Tongue (tissue), 2 donors: Measurements from ENCODE around the gene SRI. TPM values are rescaled to one million over a fixed set of nuclear protein-coding genes. Genes with fewer than 3 reads are reported as not detected.

ENCODE experiments used
- DNase-seq: peaks from one replicate; pipeline ENCODE4 v3.0.0-alpha.2; 2015
- total RNA-seq: library from RNA; depleted of rRNA; stranded (reverse); fragments of >200 nt; gene quantifications from one replicate; pipeline ENCODE4 v1.2.3, GENCODE V29; 2014

The SRI gene
- total RNA-seq, 1 donor from 2014 or later = 57.3 TPM

DNA sequence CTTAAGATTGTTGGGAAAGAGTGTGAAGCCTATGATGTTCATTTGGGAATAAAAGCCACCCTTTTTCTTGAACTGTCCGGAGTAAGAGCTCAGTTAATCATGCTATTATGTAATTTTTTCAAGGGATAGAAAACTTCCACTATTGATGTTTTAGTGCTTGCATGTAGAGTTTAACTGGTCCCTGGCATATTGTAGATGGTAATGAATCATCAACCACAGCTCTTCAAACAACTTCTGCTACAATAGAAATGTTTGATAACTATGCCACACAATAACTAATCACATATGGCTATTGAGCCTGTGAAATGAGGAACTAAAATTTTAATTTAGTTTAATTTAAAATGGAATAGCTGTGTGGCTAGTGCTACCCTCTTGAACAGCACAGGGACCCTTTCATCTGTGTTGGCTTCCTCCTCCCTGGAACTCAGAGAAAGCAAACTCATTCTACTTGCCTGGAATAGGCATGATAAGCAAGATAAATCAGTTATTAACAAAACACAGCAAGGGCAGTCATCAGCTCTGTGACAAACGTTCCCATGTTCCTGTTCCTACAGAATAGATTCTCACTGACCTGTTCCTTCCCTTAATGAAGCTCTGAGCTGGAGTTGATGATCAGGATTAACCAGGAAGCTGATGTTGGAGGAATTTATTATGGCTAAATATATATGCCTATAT, 4.9 kb upstream of the SRI start:
- no peak for DNase-seq

GRCh38 chr7:88223265-88223664, 3.4 kb upstream of the SRI start:
- DNase-seq = no peak

GRCh38 chr7:88218836-88219605, 817 bp downstream of the SRI start:
- DNase-seq = peak; percentile 78

DNA sequence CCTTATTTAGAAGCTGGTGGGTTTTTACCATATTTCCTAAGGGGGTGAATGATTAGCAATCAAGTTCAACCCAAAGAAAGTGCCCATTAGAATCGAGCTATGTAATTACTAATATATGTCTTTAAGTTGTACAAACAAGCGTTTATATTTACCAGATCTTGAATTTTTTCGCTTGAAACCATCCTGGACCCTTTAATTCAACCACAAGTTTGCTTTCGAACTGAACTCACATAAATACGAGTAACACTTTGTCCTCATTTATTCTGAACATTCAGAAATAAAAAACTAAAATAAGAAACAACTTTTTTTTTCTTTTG, 1.5 kb downstream of the SRI start:
- DNase-seq = peak; percentile 6

- DNase-seq = no peak
Observed at GRCh38 chr7:88217675-88218428, 2.0 kb downstream of the SRI start.

- DNase-seq = no peak
Observed at GRCh38 chr7:88216276-88216675, 3.6 kb downstream of the SRI start.

DNA sequence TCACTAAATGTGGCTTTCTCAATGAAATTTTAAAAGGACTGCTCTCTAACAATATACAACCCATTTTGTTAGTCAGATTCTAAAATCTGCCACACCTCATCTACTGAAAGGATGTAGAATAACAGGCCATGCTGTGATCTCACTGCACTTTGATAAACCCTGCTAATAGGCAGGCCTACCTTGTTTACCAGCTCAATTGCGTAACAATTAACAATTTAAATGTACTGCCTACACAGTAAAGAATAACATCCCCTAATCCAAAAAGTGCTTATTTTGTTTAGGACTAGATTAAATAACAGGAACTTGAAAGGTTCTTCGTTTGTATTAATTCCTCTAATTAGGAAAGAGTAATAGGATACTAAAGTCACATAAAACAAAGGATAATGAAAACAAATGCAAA, 4.5 kb downstream of the SRI start:
- no peak for DNase-seq

DNA sequence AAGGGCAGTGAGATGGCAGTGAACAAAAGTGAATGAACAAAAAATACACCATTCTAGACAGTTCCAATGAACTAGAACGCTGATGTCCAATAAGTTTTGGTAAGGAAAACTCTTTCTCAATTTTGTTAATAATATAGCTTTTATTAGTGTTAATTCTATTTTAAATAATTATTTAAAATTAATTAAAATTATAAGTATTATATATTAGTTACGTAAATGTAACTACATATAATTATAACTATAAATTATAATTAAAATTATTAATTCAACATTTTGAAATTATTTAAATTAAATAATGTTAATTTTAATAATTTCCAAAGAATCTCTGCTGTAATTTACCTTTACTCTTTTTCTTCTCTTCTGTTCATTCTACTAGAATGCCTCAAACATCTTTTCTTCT, 5.4 kb downstream of the SRI start:
- DNase-seq = no peak

DNA sequence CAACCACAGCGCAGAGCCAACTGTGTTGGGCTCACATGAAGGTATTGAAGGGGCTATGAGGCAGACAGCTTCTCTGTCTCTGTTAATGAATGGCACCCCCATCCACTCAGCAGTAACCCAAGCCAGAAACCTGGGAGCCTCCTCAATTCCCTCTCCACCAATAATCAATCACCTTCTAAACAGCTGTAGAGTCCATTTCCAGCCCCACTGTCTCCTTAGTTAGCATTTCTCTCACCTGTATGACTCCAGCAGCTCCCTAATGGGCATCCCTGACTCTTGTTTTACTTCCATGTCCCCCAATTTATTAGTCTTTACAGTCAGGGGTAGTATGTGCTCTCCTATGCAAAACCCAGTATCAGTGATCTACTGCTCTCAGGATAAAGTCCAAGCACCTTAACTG, 6.9 kb downstream of the SRI start:
- no peak for DNase-seq

- DNase-seq = no peak
Observed at GRCh38 chr7:88208521-88208920, 11.3 kb downstream of the SRI start.

DNA sequence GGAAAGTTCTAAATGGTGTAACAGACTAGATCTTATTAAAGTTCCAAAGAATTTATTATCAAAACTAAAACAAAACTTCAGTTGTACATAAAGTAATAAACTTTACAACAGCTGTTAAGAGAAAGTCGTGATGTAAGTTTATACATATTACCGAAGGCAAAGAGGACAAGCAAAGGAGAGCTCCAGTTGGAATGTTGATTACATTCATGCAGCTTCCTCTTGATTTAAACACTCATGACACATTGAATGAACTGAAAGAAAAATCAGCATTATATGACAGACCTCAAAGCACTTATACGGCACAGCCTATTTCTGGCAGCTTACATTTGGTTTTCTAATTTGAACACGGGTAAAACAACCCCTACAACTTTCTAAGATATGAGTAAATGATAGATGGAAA, 13.6 kb downstream of the SRI start:
- no peak for DNase-seq

- no peak for DNase-seq
Observed at GRCh38 chr7:88205179-88205578, 14.7 kb downstream of the SRI start.

DNA sequence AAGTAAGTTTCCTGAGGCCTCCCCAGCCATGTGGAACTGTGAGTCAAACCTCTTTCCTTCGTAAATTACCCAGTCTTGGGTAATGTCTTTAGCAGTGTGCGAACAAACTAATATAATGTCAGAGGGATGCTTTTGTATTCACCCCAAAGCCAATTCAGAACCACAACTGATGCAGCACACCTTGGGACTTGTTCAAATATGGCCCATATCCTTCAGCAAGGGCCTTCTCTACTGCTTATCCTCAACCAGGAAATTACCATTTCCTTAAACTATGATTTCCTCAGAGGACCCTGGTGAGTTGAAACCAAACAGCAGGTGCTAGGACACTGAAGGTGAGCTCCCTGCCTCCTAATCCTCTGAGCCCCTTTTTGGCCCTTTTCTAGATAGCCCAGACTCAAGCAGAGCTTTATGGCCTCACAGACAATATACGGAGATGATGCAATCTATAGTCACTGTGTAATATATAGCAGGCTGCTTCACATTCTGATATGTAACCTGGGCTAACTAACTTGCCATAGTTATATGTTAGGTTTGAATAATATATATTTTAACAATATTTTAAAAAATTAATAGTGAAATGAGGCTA, 15.2 kb downstream of the SRI start:
- no peak for DNase-seq

DNA sequence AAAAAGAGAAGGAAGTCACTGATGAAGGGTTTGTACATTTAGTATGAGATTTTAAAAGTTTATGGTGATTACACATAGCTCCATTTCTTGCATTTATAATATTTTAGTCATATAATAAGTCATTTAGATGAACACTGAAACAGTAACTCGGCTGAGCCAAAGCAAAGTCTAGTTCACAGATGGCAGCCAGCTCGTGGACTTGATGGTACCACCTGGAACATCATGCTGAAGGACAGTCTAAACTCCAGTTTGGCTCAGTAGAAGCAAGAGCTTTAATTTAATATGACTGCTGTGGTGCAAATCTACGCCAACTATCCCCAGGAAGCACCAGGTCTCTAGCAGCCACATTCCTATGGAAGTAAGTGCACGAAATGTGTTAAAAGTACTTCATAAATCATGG, 16.4 kb downstream of the SRI start:
- DNase-seq = no peak

GRCh38 chr7:88202799-88203198, 17.0 kb downstream of the SRI start:
- no peak for DNase-seq

DNA sequence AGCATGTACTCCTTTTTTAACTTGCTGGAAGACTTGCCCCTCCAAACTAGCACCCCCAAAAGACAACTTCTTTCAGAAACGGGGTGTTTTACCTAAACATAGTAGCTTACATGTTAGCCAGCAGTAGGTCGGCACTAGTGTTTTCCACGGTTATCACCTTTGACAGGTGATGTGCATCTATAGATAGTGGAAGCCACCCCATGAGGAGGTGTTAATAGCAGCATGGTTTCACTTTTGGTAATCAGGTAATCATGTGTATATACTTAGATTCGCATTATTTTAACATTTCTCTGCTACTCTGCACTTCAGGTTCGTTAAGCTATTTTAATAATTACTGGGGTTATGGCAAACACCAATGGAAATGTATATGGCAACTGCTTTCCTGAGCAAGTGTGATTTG, 17.6 kb downstream of the SRI start:
- no peak for DNase-seq

DNA sequence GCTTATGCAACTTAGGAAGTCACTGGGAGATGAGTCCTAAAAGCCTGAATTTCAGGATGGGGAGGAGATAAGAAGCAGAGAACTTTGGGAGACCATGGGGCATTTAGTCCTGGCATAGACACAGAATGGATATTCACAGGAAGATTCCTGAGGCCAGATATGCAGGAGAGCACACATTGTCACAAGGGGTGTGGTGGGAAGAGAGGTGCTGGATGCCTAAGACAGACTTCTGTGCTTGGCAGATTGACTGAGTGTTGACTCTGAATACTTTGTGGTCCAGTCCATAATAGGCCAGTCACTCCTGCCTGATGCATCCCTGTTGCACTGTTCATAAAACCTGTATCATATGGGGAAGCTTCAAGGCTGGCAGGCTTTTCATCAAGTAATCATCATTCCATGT, 18.5 kb downstream of the SRI start:
- no peak for DNase-seq

DNA sequence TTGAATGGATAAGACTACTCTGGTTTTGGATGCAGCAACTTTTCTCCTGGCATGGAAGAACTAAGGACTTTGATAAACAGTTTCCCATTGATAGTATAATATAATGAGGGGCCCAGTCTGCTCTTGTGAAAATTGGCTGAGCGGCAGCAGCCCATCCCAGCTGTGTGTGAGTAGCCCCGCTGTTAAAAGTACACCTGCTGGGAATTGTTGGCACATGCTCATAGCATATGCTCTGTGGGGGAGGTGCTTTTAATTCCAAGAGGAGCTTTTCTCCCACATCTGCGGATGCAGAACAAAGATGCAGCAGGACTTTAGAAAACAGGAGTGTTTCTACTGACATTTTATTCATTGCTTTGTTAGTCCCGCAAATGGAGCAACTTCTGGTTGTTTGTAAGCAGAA, 19.0 kb downstream of the SRI start:
- DNase-seq = peak; percentile 77

DNA sequence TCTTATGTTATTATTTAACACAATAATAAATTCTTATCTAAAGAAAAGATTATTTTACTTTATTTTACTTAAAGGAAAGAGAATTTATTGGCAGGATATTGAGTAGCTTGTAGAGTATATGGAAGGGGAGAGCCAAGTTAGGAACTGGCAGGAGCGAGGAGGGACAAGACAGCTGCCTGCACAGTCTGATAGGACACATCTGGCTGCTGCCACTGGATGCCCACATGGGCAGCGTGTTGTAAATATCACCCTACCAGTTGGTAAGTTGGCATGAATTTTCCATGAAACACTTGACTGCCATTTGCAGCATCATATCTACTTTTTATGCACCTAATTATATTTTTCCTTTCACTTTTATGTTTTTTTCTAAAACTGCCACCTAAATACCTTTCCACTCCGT, 19.6 kb downstream of the SRI start:
- DNase-seq = peak; percentile 78

- DNase-seq = no peak
Observed at GRCh38 chr7:88191911-88192310, 27.9 kb downstream of the SRI start.

GRCh38 chr7:88185650-88186049, 34.2 kb downstream of the SRI start:
- no peak for DNase-seq

DNA sequence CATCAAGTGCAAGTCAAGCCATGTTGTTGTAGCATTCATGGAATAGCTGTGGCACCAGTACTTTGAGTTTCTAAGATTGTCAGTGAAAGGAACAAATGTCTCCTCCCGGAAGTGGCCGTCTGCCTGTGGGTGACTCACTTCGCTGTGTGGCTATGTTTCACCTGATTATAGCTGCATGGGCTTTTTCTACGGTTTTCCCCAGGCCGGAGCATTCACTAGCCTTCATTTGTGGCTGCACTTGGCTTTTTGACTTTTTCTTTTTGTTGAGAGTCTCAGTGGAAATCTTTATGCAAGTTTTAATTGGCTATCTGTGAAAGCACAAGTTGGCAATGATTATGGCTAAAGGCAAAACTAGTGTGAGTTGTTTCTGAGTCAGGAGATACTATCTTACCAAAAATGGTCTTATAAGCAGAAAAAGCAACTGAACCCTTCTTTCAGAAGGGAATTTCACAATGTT, 35.0 kb downstream of the SRI start:
- no peak for DNase-seq

DNA sequence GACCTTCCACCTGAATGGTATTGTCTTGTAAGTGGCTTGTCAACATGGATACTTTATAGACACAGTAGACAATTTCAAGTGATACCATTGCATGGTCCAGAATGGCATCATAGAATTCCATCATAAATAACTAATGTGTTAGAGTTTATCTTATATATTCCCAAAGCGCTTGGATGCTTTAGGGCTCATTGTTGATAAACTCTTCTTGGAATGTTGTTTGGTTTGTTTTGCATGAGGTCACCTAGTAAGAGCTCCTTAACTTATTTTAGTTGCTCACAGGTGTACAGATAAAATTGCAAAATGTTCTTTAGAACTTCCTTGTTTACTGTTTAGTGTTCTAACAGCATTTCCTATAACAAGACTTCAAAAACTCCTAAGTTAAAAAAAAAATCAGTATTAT, 36.8 kb downstream of the SRI start:
- DNase-seq = no peak
